GM19463 (cell line): ENCODE results near the gene ZNF865.

Experiments used
- ATAC-seq: cut with Tn5 transposase; IDR thresholded peaks from one replicate; pipeline ENCODE4 v1.9.1; 2021; ENCODE audit warnings: mild to moderate bottlenecking, moderate library complexity; ENCODE audit not compliant: unreplicated experiment

Gene ZNF865

GRCh38 chr19:55643887-55644176 is 38.4 kb downstream of the ZNF865 start:
- ATAC-seq = no peak

- ATAC-seq = no peak
Measured at GRCh38 chr19:55644191-55644833, 38.9 kb downstream of the ZNF865 start.

- ATAC-seq = no peak
Measured at GRCh38 chr19:55644842-55645511, 39.5 kb downstream of the ZNF865 start.

- no peak for ATAC-seq
Measured at GRCh38 chr19:55645512-55645881, 40.0 kb downstream of the ZNF865 start.

- no peak for ATAC-seq
Measured at GRCh38 chr19:55646889-55647731, 41.7 kb downstream of the ZNF865 start.

GRCh38 chr19:55647732-55648584 is 42.5 kb downstream of the ZNF865 start, which contains the start of gene CCDC106:
Gene CCDC106, plus strand, starts transcription at chr19:55648212. Its CDS starts 835 bp downstream, at chr19:55649047.
- peak; percentile 36 for ATAC-seq

GRCh38 chr19:55648585-55649267 is 43.3 kb downstream of the ZNF865 start:
- no peak for ATAC-seq

GRCh38 chr19:55649268-55650125 is 44.0 kb downstream of the ZNF865 start:
- ATAC-seq = no peak

- no peak for ATAC-seq
Measured at GRCh38 chr19:55650126-55650557, 44.7 kb downstream of the ZNF865 start.

GRCh38 chr19:55650602-55651230 is 45.3 kb downstream of the ZNF865 start:
- ATAC-seq = no peak

GRCh38 chr19:55651236-55651635 is 45.8 kb downstream of the ZNF865 start:
- no peak for ATAC-seq

- ATAC-seq = no peak
Measured at GRCh38 chr19:55652311-55653128, 47.1 kb downstream of the ZNF865 start.

GRCh38 chr19:55653651-55654322 is 48.3 kb downstream of the ZNF865 start:
- ATAC-seq = peak; percentile 40

- peak; percentile 42 for ATAC-seq
Measured at GRCh38 chr19:55654323-55654867, 48.9 kb downstream of the ZNF865 start.

GRCh38 chr19:55654868-55655647 is 49.6 kb downstream of the ZNF865 start, which contains the start of gene U2AF2:
Gene U2AF2, plus strand, starts transcription at chr19:55655035. Its CDS starts 70 bp downstream, at chr19:55655105.
- peak; percentile 31 for ATAC-seq

- no peak for ATAC-seq
Measured at GRCh38 chr19:55655648-55656040, 50.2 kb downstream of the ZNF865 start.
